ENCODE data around the gene DFFA. TPM values are rescaled to one million over a fixed set of nuclear protein-coding genes. Genes with fewer than 3 reads are reported as not detected.

Gene DFFA
- total and polyA plus RNA-seq, 2 of the 4 experiments (the other 2 are of a cell fraction) = 28.1 to 62.6 TPM

- no peak overlapping the region for H2BK20ac ChIP-seq (ENCODE audit: low read depth, low read length)
These were observed 50.7 kb downstream of the DFFA start for GRCh38 chr1:10421637-10422036.

More at GRCh38 chr1:10421637-10422036, 50.7 kb downstream of the DFFA start:
- ChIA-PET CTCF (no interaction called here), POLR2A (ENCODE audit: unreplicated experiment) (no interaction called here)
- intact Hi-C loops (cut with micrococcal nuclease) = loop anchor here (10.0 kb wide), 1 partner anchor 387 kb away; the partner anchor contains the start of gene UBE4B
- Histone ChIP-seq H3K18ac (ENCODE audit: low read depth, low read length) (no peak overlapping the region), H2BK15ac (ENCODE audit: low read depth, low read length) (no peak overlapping the region), H3K27me3 (ENCODE audit: control insufficient read depth, insufficient read depth, low read length) (no peaks in the 10 kb centered on the region), H2BK120ac (ENCODE audit: low read depth, low read length) (no peak overlapping the region), H3K23ac (ENCODE audit: low read depth, low read length) (no peak overlapping the region), H3K36me3 (ENCODE audit: control insufficient read depth, insufficient read depth, low read length) (peaks cover 38% of the 10 kb centered on the region), H4K20me1 (ENCODE audit: insufficient read depth, low read length) (no peaks in the 10 kb centered on the region), H3K4me1 (ENCODE audit: control insufficient read depth, insufficient read depth, low read length) (no peaks in the 10 kb centered on the region; the same call in 1 of the 2 replicates), H4K91ac (ENCODE audit: insufficient read depth, low read depth, low read length) (no peak overlapping the region), H3K14ac (replicated peaks; ENCODE audit: low read depth, low read length) (no peak overlapping the region), H2AK5ac (ENCODE audit: low read depth, low read length) (no peak overlapping the region), H3K4ac (ENCODE audit: low read depth, low read length) (no peak overlapping the region), H3K27ac (ENCODE audit: insufficient read depth, low read length) (no peak overlapping the region), H3K9me1 (ENCODE audit: insufficient read depth, low read length) (0 out of 2 replicates have a peak, but pooled peaks cover 4% of the 10 kb centered on the region), H2AFZ (replicated peaks; ENCODE audit: low read length, poor library complexity) (no peak overlapping the region), H2AK9ac (replicated peaks; ENCODE audit: low read depth, low read length, poor library complexity) (no peak overlapping the region), H3K56ac (ENCODE audit: extremely low read depth, insufficient read depth, low read length) (no peak overlapping the region), H3K4me2 (ENCODE audit: low read depth, low read length) (no peak overlapping the region), H2BK5ac (ENCODE audit: low read depth, low read length, poor library complexity, severe bottlenecking) (no peak overlapping the region), H3K9me3 (ENCODE audit: control insufficient read depth, insufficient read depth, low read length) (no peaks in the 10 kb centered on the region), H3K9ac (ENCODE audit: low read depth, low read length) (no peak overlapping the region), H3K79me1 (ENCODE audit: low read depth in 1 of 2, low read length in 2 of 2) (no peaks in the 10 kb centered on the region; a peak in 2 of 4 replicates), H3K4me3 (ENCODE audit: insufficient read depth, low read depth, low read length) (no peak overlapping the region), H4K5ac (ENCODE audit: low read depth, low read length) (no peak overlapping the region), H4K8ac (ENCODE audit: low read depth in 2 of 2, low read length in 2 of 2) (no peak overlapping the region)
- TF ChIP-seq RCOR1 (IDR thresholded peaks at IDR 0.05; ENCODE audit: insufficient replicate concordance, low read length) (no peak), CEBPB (IDR thresholded peaks at IDR 0.05; ENCODE audit: low read depth, low read length) (no peak), RAD21 (IDR thresholded peaks at IDR 0.05; ENCODE audit: low read length) (no peak), FOS (IDR thresholded peaks at IDR 0.05; ENCODE audit: low read depth, low read length) (no peak), NFE2L2 (IDR thresholded peaks at IDR 0.05; ENCODE audit: low read depth, low read length) (no peak), CHD1 (IDR thresholded peaks at IDR 0.05; ENCODE audit: low read depth, low read length) (no peak), MAFK (IDR thresholded peaks at IDR 0.05; ENCODE audit: low read depth, low read length) (no peak), MAZ (IDR thresholded peaks at IDR 0.05; ENCODE audit: borderline replicate concordance, low read depth, low read length) (no peak), RFX5 (IDR thresholded peaks at IDR 0.05; ENCODE audit: low read depth, low read length) (no peak), POLR2A (IDR thresholded peaks at IDR 0.05; ENCODE audit: low read depth, low read length) (no peak), USF2 (IDR thresholded peaks at IDR 0.05; ENCODE audit: low read depth, low read length) (no peak), CTCF (conservative IDR thresholded peaks at IDR 0.05; ENCODE audit: low read depth, low read length) (no peak), MXI1 (IDR thresholded peaks at IDR 0.05; ENCODE audit: borderline replicate concordance, low read depth, low read length) (no peak), BHLHE40 (IDR thresholded peaks at IDR 0.05; ENCODE audit: low read depth, low read length) (no peak), SMC3 (IDR thresholded peaks at IDR 0.05; ENCODE audit: low read depth, low read length) (no peak)
- TF ChIP-seq, protein P1, sequence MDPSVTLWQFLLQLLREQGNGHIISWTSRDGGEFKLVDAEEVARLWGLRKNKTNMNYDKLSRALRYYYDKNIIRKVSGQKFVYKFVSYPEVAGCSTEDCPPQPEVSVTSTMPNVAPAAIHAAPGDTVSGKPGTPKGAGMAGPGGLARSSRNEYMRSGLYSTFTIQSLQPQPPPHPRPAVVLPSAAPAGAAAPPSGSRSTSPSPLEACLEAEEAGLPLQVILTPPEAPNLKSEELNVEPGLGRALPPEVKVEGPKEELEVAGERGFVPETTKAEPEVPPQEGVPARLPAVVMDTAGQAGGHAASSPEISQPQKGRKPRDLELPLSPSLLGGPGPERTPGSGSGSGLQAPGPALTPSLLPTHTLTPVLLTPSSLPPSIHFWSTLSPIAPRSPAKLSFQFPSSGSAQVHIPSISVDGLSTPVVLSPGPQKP (IDR thresholded peaks at IDR 0.05; ENCODE audit: borderline replicate concordance, low read depth, low read length) = no peak
- no peak for ATAC-seq (ENCODE audit: low read depth)
- in situ Hi-C loops (cut with MboI; ENCODE audit: low sequenced_read_pairs) = no loop called here
- DNase-seq = no peak
- no TSS peak for BruUV-seq (replicated peaks)
- dilution Hi-C loops (cut with HindIII; ENCODE audit: low sequenced_read_pairs, unreplicated experiment) = no loop called here
- no CpG with 5 or more reads among the region's 5 CpGs for WGBS, 2 experiments (ENCODE audit: extremely low coverage in 2 of 2, insufficient read length in 1 of 2)
